ENCODE results near the gene INF2. TPM values are rescaled to one million over a fixed set of nuclear protein-coding genes. Genes with fewer than 3 reads are reported as not detected.
A peak's percentile ranks its signal among the peaks of the same experiment; 100 is the strongest.

INF2 gene
- total and polyA plus RNA-seq, 2 donors (not counting 3 experiments of a cell fraction or from before 2014, with no cell fraction given): 55.3 to 124 TPM

DNA sequence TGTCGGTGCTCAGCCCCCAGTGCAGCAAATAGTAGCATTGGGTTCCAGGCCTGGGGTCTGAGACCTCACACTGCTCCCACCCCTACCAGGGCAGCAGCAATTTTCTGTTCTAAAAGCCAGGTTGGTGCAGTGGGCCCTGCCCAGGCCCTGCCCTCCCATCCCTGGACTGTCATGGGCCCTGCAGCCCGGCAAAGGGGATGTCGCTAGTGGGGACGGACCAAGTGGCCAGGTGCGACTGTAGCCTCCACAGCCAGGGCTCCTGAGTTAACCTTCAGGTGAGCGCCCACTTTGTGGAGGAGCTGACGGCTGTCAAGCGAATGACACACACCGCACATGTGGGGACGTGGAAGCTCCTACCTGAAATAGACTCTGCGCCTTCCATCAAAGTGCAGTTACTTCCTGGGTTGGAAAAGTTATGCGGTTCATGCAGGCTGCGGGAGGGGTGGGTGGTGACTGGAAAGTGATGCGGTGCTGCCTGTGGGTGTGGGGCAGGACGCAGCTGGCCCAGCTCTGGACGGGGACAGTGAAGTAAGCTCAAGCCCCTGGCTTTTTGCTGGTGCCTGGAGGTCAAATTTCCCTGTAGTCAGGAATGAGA lies 1.5 kb downstream of the INF2 start:
- H3K27me3 ChIP-seq (ENCODE audit: control insufficient read depth in 2 of 2, insufficient read depth in 2 of 2, low read length in 2 of 2): no peaks in the 10 kb centered on the region
- H3K9me1 ChIP-seq (replicated peaks; ENCODE audit: control insufficient read depth, extremely low read depth, insufficient read depth, low read length): no peaks in the 10 kb centered on the region
- POLR2A ChIA-PET: interaction anchor here (0.6 kb wide), 1 partner anchor 34 kb away, joined by 5 read pairs; no protein-coding TSS in a partner anchor
- H3K9ac ChIP-seq (replicated peaks; ENCODE audit: extremely low read depth, insufficient read depth, low read length): peak overlapping the region; percentile 89
- no peaks in the 10 kb centered on the region for H3K9me3 ChIP-seq (replicated peaks; ENCODE audit: control insufficient read depth, insufficient read depth, low read length)
- H2AFZ ChIP-seq (ENCODE audit: low read depth, low read length): no peak overlapping the region
- TF ChIP-seq EZH2 (IDR thresholded peaks at IDR 0.05; ENCODE audit: borderline replicate concordance, low read depth, low read length, severe bottlenecking) (no peak), POLR2A (IDR thresholded peaks at IDR 0.05; ENCODE audit: low read depth, low read length) (no peak), MYC (IDR thresholded peaks at IDR 0.05; ENCODE audit: low read depth, low read length) (no peak), CTCF (IDR thresholded peaks at IDR 0.05; ENCODE audit: extremely low read depth in 1 of 2, insufficient read depth in 1 of 2, low read depth in 1 of 2, low read length in 2 of 2) (no peak), JUN (IDR thresholded peaks at IDR 0.05; ENCODE audit: borderline replicate concordance, insufficient read depth, insufficient read length, low read depth) (no peak), GATA2 (IDR thresholded peaks at IDR 0.05; ENCODE audit: insufficient read depth, insufficient read length, low read depth, low read length) (no peak), FOS (IDR thresholded peaks at IDR 0.05; ENCODE audit: borderline replicate concordance, insufficient read depth, low read length) (no peak), POLR2AphosphoS5 (IDR thresholded peaks at IDR 0.05; ENCODE audit: insufficient read depth, low read depth, low read length) (no peak), MAX (IDR thresholded peaks at IDR 0.05; ENCODE audit: insufficient read depth, insufficient read length) (no peak)
- H3K4me3 ChIP-seq (replicated peaks in 1 of 3; ENCODE audit: insufficient read depth in 1 of 3, low read depth in 1 of 3, low read length in 3 of 3): peak overlapping the region in 2 of 3 experiments; percentile 69 to 87
- dilution Hi-C loops (cut with MboI; ENCODE audit: extremely low pct_ligation_motif_present, low sequenced_read_pairs): no loop called here
- FAIRE-seq (no peak), DNase-seq (ENCODE audit: low read depth, low spot score) (no peak)
- peak overlapping the region; percentile 8 for H3K27ac ChIP-seq (ENCODE audit: insufficient read depth, low read depth, low read length)
- H3K36me3 ChIP-seq (ENCODE audit: control insufficient read depth in 2 of 2, extremely low read depth in 1 of 2, insufficient read depth in 2 of 2, low read length in 2 of 2): peaks cover 0 to 2% of the 10 kb centered on the region in 2 experiments
- peaks cover 64% of the 10 kb centered on the region for H3K79me2 ChIP-seq (ENCODE audit: control insufficient read depth, insufficient read depth, low read length)
- no TSS peak for BruUV-seq (replicated peaks)
- H3K4me1 ChIP-seq (ENCODE audit: control insufficient read depth, extremely low read depth, insufficient read depth, low read length): peaks cover 41% of the 10 kb centered on the region
- H3K4me2 ChIP-seq (ENCODE audit: insufficient read depth, low read length): peak overlapping the region; percentile 85
- H4K20me1 ChIP-seq (replicated peaks; ENCODE audit: control insufficient read depth, extremely low read depth, insufficient read depth, low read length): no peaks in the 10 kb centered on the region
- intact Hi-C loops (cut with micrococcal nuclease): loop anchor here (1.0 kb wide), 1 partner anchor 41 kb away; no protein-coding TSS in a partner anchor
- CTCF ChIA-PET: interaction anchor here (1.0 to 2.4 kb wide), 4 partner anchors 11 to 31 kb away, joined by 5 to 11 read pairs (median 6); no protein-coding TSS in a partner anchor

Measured in endothelial cell of umbilical vein (primary cell).